CD14-positive monocyte (primary cell): Measurements from ENCODE around the gene SPOPL. TPM values are rescaled to one million over a fixed set of nuclear protein-coding genes. Genes with fewer than 3 reads are reported as not detected.

Source experiments
- DNase-seq, 3 donors: peaks; one replicate each; pipeline ENCODE4 v3.0.0-alpha.2; 2011 to 2022
- H2AFZ ChIP-seq: 2 replicates; pipeline ENCODE4 v1.6.0; 2012; ENCODE audit warnings: mild to moderate bottlenecking, low read depth, low read length, inconsistent platforms; ENCODE audit not compliant: insufficient read depth, poor library complexity, severe bottlenecking
- H3K27ac ChIP-seq, 2 donors: 1 replicate in 1 of 2; 2 replicates in 1 of 2; pipeline ENCODE4 v1.5.1; 2012 to 2013; ENCODE audit warnings: low read length in 2 of 2, control low read depth in 1 of 2, inconsistent platforms in 1 of 2, low read depth in 1 of 2, mild to moderate bottlenecking in 1 of 2
- H3K27me3 ChIP-seq, 2 donors: one replicate each; pipeline versions ENCODE4 v1.6.0 to v1.6.1; 2011 to 2013; ENCODE audit warnings: low read length in 2 of 2; ENCODE audit not compliant: control insufficient read depth in 2 of 2, insufficient read depth in 2 of 2
- H3K36me3 ChIP-seq, 2 donors: replicated peaks in 1 of 2; 1 replicate in 1 of 2; 2 replicates in 1 of 2; pipeline versions ENCODE4 v1.5.1 to v1.6.1; 2012 to 2013; ENCODE audit warnings: low read length in 2 of 2, control low read depth in 1 of 2, inconsistent platforms in 1 of 2, mild to moderate bottlenecking in 1 of 2; ENCODE audit not compliant: insufficient read depth in 2 of 2, control insufficient read depth in 1 of 2
- H3K4me1 ChIP-seq, 2 donors: 1 replicate in 1 of 2; 2 replicates in 1 of 2; pipeline versions ENCODE4 v1.5.1 to v1.6.1; 2012 to 2013; ENCODE audit warnings: low read length in 2 of 2, control low read depth in 1 of 2, inconsistent platforms in 1 of 2, mild to moderate bottlenecking in 1 of 2, moderate library complexity in 1 of 2; ENCODE audit not compliant: insufficient read depth in 2 of 2, control insufficient read depth in 1 of 2
- H3K4me2 ChIP-seq: replicated peaks from 2 replicates; pipeline ENCODE3; 2012; ENCODE audit warnings: low read length, moderate library complexity, mild to moderate bottlenecking; ENCODE audit not compliant: poor library complexity, severe bottlenecking; ENCODE audit errors: extremely low read depth
- H3K4me3 ChIP-seq, 3 experiments: fragments of 200-600 bp in 1 of 3; sonication (generic) in 1 of 3; replicated peaks in 1 of 3; 1 replicate in 2 of 3; 2 replicates in 1 of 3; pipeline ENCODE4 v1.5.1; 2011 to 2013; ENCODE audit warnings: low read length in 3 of 3, mild to moderate bottlenecking in 3 of 3, control low read depth in 2 of 3, low read depth in 2 of 3, inconsistent platforms in 1 of 3, moderate library complexity in 1 of 3
- H3K79me2 ChIP-seq: 2 replicates; pipeline ENCODE4 v1.6.0; 2012; ENCODE audit warnings: mild to moderate bottlenecking, control low read depth, inconsistent platforms, low read length, moderate library complexity; ENCODE audit not compliant: insufficient read depth
- H3K9ac ChIP-seq: 2 replicates; pipeline ENCODE4 v1.6.0; 2017; ENCODE audit warnings: low read length, mild to moderate bottlenecking; ENCODE audit not compliant: insufficient read depth, poor library complexity, severe bottlenecking
- H3K9me3 ChIP-seq, 2 donors: replicated peaks in 1 of 2; 1 replicate in 1 of 2; 2 replicates in 1 of 2; pipeline versions ENCODE4 v1.5.1 to v1.6.1; 2012 to 2013; ENCODE audit warnings: low read length in 2 of 2, control low read depth in 1 of 2; ENCODE audit not compliant: control insufficient read depth in 1 of 2, insufficient read depth in 1 of 2
- H4K20me1 ChIP-seq: 2 replicates; pipeline ENCODE4 v1.6.0; 2012; ENCODE audit warnings: mild to moderate bottlenecking, low read length, control low read depth, moderate library complexity; ENCODE audit not compliant: insufficient read depth
- H3K27ac Mint-ChIP-seq, 7 donors: one replicate each; pipeline ENCODE4 v1.8.0; 2020; ENCODE audit warnings: mild to moderate bottlenecking in 7 of 7, mixed read lengths in 7 of 7, moderate library complexity in 6 of 7, inconsistent platforms in 2 of 7
- H3K27me3 Mint-ChIP-seq, 3 donors: one replicate each; pipeline ENCODE4 v1.8.0; 2021 to 2022; ENCODE audit warnings: low read depth in 3 of 3, mild to moderate bottlenecking in 3 of 3, mixed read lengths in 3 of 3, moderate library complexity in 3 of 3, inconsistent platforms in 1 of 3
- H3K36me3 Mint-ChIP-seq, 2 donors: one replicate each; pipeline ENCODE4 v1.8.0; 2020; ENCODE audit warnings: mixed read lengths in 2 of 2, inconsistent platforms in 1 of 2, mild to moderate bottlenecking in 1 of 2
- H3K4me1 Mint-ChIP-seq: one replicate; pipeline ENCODE4 v1.8.0; 2020; ENCODE audit warnings: mild to moderate bottlenecking, mixed read lengths
- H3K4me3 Mint-ChIP-seq, 2 donors: one replicate each; pipeline ENCODE4 v1.8.0; 2020; ENCODE audit warnings: mild to moderate bottlenecking in 2 of 2, mixed read lengths in 2 of 2, moderate library complexity in 1 of 2
- H3K9me3 Mint-ChIP-seq, 7 donors: one replicate each; pipeline ENCODE4 v1.8.0; 2020 to 2022; ENCODE audit warnings: mixed read lengths in 7 of 7, mild to moderate bottlenecking in 6 of 7, moderate library complexity in 6 of 7, inconsistent platforms in 2 of 7
- CTCF ChIP-seq: fragments of 200-600 bp; IDR thresholded peaks from one replicate; pipeline ENCODE4 v1.8.0; 2022; ENCODE audit warnings: antibody characterized with exemption, mild to moderate bottlenecking
- WGBS: methylation state at CpG from one replicate; pipeline ENCODE4 v1.1.5; 2013; ENCODE audit warnings: missing lambda C conversion rate; ENCODE audit not compliant: insufficient coverage; 5-methylcytosine and 5-hydroxymethylcytosine counted together
- intact Hi-C, 2 donors: fragments of 100-400 bp; cut with micrococcal nuclease; formaldehyde crosslinking; loops; one replicate each; pipeline versions ENCODE4 v1.15.0 to v1.15.1; 2023
- polyA plus RNA-seq, 3 donors: library from polyadenylated mRNA; depleted of rRNA in 1 of 3; unstranded in 2 of 3; stranded (reverse) in 1 of 3; fragments of 300-500 nt in 2 of 3; fragments of >200 nt in 1 of 3; fragmentation: Illumina TruSeq in 2 of 3; gene quantifications; 1 replicate in 2 of 3; 2 replicates in 1 of 3; pipeline ENCODE4 v1.2.3, GENCODE V29; 2012 to 2021

The SPOPL gene
- polyA plus RNA-seq, 3 donors: 13.1 to 22.4 (median 18.1) TPM

GRCh38 chr2:138550670-138551287 is 49.2 kb downstream of the SPOPL start:
- Mint-ChIP-seq H3K9me3 (peaks cover 0 to 2% (median 0%) of the 10 kb centered on the region in 7 donors), H3K27me3 (peaks cover 0 to 2% (median 0%) of the 10 kb centered on the region in 3 donors), H3K36me3 (peaks cover 48 to 54% of the 10 kb centered on the region in 2 donors), H3K27ac (peak overlapping the region in 3 of 7 donors; percentile 18 to 59 (median 33)), H3K4me1 (peaks cover 7% of the 10 kb centered on the region), H3K4me3 (no peak overlapping the region)
- peaks cover 91% of the 10 kb centered on the region for H4K20me1 ChIP-seq
- no peaks in the 10 kb centered on the region for H3K4me1 ChIP-seq
- H3K36me3 ChIP-seq: peaks cover 53 to 66% of the 10 kb centered on the region in 2 donors
- peaks cover 44% of the 10 kb centered on the region for H3K79me2 ChIP-seq
- H3K27ac ChIP-seq: no peak overlapping the region
- H3K9ac ChIP-seq: no peak overlapping the region
- H3K9me3 ChIP-seq: no peaks in the 10 kb centered on the region
- H2AFZ ChIP-seq: no peak overlapping the region
- no peak for TF ChIP-seq CTCF
- no peak for DNase-seq
- intact Hi-C loops: no loop called here
- no CpG with 5 or more reads among the region's 3 CpGs for WGBS
- no peak overlapping the region for H3K4me3 ChIP-seq
- no peaks in the 10 kb centered on the region for H3K27me3 ChIP-seq
- H3K4me2 ChIP-seq: no peak overlapping the region

GRCh38 chr2:138554123-138554522 is 52.6 kb downstream of the SPOPL start:
- Histone ChIP-seq H4K20me1 (peaks cover 64% of the 10 kb centered on the region), H3K9ac (no peak overlapping the region), H3K27ac (no peak overlapping the region), H3K4me2 (no peak overlapping the region), H3K27me3 (no peaks in the 10 kb centered on the region), H3K4me3 (no peak overlapping the region), H3K4me1 (no peaks in the 10 kb centered on the region), H3K9me3 (no peaks in the 10 kb centered on the region), H3K79me2 (peaks cover 12% of the 10 kb centered on the region), H3K36me3 (peaks cover 60 to 96% of the 10 kb centered on the region in 2 donors), H2AFZ (no peak overlapping the region)
- no peak for TF ChIP-seq CTCF
- Mint-ChIP-seq H3K27me3 (peaks cover 0 to 2% (median 0%) of the 10 kb centered on the region in 3 donors), H3K27ac (peak overlapping the region in 1 of 7 donors; percentile 10), H3K9me3 (peaks cover 0 to 2% (median 0%) of the 10 kb centered on the region in 7 donors), H3K4me3 (no peak overlapping the region), H3K4me1 (no peaks in the 10 kb centered on the region), H3K36me3 (peaks cover 54 to 67% of the 10 kb centered on the region in 2 donors)
- no CpG with 5 or more reads among the region's 3 CpGs for WGBS
- intact Hi-C loops: no loop called here
- DNase-seq: no peak
